Panc1 (cell line): ENCODE measurements around the gene FAM110A. TPM values are rescaled to one million over a fixed set of nuclear protein-coding genes. Genes with fewer than 3 reads are reported as not detected.

ENCODE experiments used
- ATAC-seq: fragments of 200-7000 bp; cut with Tn5 transposase; 2 replicates; pipeline ENCODE4 v1.9.1; 2020; ENCODE audit warnings: mild to moderate bottlenecking, moderate library complexity
- BruUV-seq: library from RNA; stranded (reverse); fragments of 400-500 nt; replicated peaks from 2 replicates; lab custom pipeline; 2021; lab: Mats Ljungman, UMichigan
- CTCF ChIA-PET: fragments of 300-600 bp; sonication (Branson Sonifier 250); formaldehyde crosslinking; loops from one replicate; lab custom pipeline; 2022; ENCODE audit warnings: antibody characterized with exemption; lab: Charles Lee
- POLR2A ChIA-PET: fragments of 300-600 bp; sonication (Branson Sonifier 250); formaldehyde crosslinking; loops from one replicate; lab custom pipeline; 2022; ENCODE audit warnings: antibody characterized with exemption; lab: Charles Lee
- DNase-seq: peaks from one replicate; pipeline ENCODE4 v3.0.0-alpha.2; 2010; ENCODE audit warnings: low read depth, low spot score
- H3K27ac ChIP-seq: 2 replicates; pipeline ENCODE4 v1.5.1; 2011; ENCODE audit warnings: mild to moderate bottlenecking, low read length, inconsistent platforms
- H3K27me3 ChIP-seq: fragments of 200-500 bp; sonication (Bioruptor generic); 2 replicates; pipeline ENCODE4 v1.6.0; 2014; ENCODE audit warnings: low read length, inconsistent platforms; ENCODE audit not compliant: control insufficient read depth, insufficient read depth
- H3K36me3 ChIP-seq: fragments of 200-500 bp; sonication (Bioruptor generic); 2 replicates; pipeline ENCODE4 v1.5.1; 2014; ENCODE audit warnings: inconsistent platforms, mild to moderate bottlenecking, low read length, moderate library complexity; ENCODE audit not compliant: control insufficient read depth, insufficient read depth
- H3K4me1 ChIP-seq: 2 replicates; pipeline ENCODE4 v1.5.1; 2011; ENCODE audit warnings: inconsistent platforms, mild to moderate bottlenecking, low read length, moderate library complexity; ENCODE audit not compliant: control insufficient read depth, insufficient read depth
- H3K4me3 ChIP-seq, 2 experiments: 2 replicates each; pipeline ENCODE4 v1.5.1; 2011 to 2012; ENCODE audit warnings: low read depth in 2 of 2, low read length in 2 of 2, mild to moderate bottlenecking in 2 of 2, inconsistent platforms in 1 of 2, moderate library complexity in 1 of 2
- H3K9me3 ChIP-seq: fragments of 200-500 bp; sonication (Bioruptor generic); 2 replicates; pipeline ENCODE4 v1.5.1; 2014; ENCODE audit warnings: low read depth, mild to moderate bottlenecking, inconsistent platforms, low read length, moderate library complexity; ENCODE audit not compliant: control insufficient read depth, insufficient read depth
- POLR2AphosphoS5 ChIP-seq: IDR thresholded peaks from 2 replicates; pipeline ENCODE4 v1.6.1; 2012; ENCODE audit warnings: mild to moderate bottlenecking, low read depth, low read length, moderate library complexity
- SIN3A ChIP-seq: IDR thresholded peaks from 2 replicates; pipeline ENCODE4 v1.6.1; 2012; ENCODE audit warnings: low read depth, mild to moderate bottlenecking, low read length, moderate library complexity, borderline replicate concordance; ENCODE audit not compliant: insufficient read depth
- TCF7L2 ChIP-seq: IDR thresholded peaks from 2 replicates; pipeline ENCODE4 v1.6.1; 2011; ENCODE audit warnings: mild to moderate bottlenecking, low read depth, low read length, inconsistent platforms
- in situ Hi-C: cut with HindIII; loops from 2 replicates; pipeline ENCODE4 v1.10.0; 2016; ENCODE audit warnings: low sequenced_read_pairs, low pct_unique_long_range_greater_than_20kb
- intact Hi-C: fragments of 100-400 bp; cut with micrococcal nuclease; formaldehyde crosslinking; loops from one replicate; pipeline ENCODE4 v1.10.0; 2022; ENCODE audit not compliant: unreplicated experiment
- total RNA-seq: library from RNA; stranded (reverse); gene quantifications from one replicate; pipeline ENCODE4 v1.2.1, GENCODE V29; 2021; ENCODE audit not compliant: unreplicated experiment
- TF ChIP-seq, protein P1 (sequence below): fragments of 450-650 bp; IDR thresholded peaks from 2 replicates; pipeline ENCODE4 v1.5.1; 2017; ENCODE audit warnings: mild to moderate bottlenecking
- TF ChIP-seq, protein P2 (sequence below), 2 experiments: IDR thresholded peaks; 2 replicates each; pipeline ENCODE4 v1.6.1; 2011 to 2012; ENCODE audit warnings: low read depth in 2 of 2, control low read depth in 1 of 2, low read length in 1 of 2, mild to moderate bottlenecking in 1 of 2, moderate library complexity in 1 of 2; ENCODE audit not compliant: insufficient read depth in 1 of 2

FAM110A gene
- total RNA-seq, 1 experiment from 2014 or later, result 7.8 TPM

DNA sequence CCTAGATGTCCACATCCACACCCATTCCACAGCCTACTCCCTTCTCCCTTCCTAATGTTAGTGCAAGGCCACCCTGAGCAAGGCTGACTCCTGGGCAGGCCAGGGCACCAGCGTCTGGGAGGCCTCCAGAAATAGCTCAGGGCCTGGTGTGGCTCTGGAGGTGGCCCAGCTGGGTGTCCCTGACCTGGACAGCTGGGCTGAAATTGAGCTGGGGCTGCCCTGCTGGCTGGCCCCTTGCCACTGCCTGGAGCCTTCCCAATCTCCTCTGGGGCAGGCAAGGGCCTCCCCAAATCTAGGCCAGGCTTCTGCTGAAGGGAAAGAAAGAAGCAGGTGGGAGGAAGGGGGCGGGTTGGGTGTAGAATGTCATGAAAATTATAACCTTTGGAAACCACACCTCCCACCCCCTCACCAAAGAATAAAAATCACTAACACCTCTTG is 2.1 kb downstream of the FAM110A start:
- TF ChIP-seq POLR2AphosphoS5, result no peak
- no peak for TF ChIP-seq SIN3A
- TF ChIP-seq, protein P1, sequence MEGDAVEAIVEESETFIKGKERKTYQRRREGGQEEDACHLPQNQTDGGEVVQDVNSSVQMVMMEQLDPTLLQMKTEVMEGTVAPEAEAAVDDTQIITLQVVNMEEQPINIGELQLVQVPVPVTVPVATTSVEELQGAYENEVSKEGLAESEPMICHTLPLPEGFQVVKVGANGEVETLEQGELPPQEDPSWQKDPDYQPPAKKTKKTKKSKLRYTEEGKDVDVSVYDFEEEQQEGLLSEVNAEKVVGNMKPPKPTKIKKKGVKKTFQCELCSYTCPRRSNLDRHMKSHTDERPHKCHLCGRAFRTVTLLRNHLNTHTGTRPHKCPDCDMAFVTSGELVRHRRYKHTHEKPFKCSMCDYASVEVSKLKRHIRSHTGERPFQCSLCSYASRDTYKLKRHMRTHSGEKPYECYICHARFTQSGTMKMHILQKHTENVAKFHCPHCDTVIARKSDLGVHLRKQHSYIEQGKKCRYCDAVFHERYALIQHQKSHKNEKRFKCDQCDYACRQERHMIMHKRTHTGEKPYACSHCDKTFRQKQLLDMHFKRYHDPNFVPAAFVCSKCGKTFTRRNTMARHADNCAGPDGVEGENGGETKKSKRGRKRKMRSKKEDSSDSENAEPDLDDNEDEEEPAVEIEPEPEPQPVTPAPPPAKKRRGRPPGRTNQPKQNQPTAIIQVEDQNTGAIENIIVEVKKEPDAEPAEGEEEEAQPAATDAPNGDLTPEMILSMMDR, result no peak
- TF ChIP-seq, protein P2, sequence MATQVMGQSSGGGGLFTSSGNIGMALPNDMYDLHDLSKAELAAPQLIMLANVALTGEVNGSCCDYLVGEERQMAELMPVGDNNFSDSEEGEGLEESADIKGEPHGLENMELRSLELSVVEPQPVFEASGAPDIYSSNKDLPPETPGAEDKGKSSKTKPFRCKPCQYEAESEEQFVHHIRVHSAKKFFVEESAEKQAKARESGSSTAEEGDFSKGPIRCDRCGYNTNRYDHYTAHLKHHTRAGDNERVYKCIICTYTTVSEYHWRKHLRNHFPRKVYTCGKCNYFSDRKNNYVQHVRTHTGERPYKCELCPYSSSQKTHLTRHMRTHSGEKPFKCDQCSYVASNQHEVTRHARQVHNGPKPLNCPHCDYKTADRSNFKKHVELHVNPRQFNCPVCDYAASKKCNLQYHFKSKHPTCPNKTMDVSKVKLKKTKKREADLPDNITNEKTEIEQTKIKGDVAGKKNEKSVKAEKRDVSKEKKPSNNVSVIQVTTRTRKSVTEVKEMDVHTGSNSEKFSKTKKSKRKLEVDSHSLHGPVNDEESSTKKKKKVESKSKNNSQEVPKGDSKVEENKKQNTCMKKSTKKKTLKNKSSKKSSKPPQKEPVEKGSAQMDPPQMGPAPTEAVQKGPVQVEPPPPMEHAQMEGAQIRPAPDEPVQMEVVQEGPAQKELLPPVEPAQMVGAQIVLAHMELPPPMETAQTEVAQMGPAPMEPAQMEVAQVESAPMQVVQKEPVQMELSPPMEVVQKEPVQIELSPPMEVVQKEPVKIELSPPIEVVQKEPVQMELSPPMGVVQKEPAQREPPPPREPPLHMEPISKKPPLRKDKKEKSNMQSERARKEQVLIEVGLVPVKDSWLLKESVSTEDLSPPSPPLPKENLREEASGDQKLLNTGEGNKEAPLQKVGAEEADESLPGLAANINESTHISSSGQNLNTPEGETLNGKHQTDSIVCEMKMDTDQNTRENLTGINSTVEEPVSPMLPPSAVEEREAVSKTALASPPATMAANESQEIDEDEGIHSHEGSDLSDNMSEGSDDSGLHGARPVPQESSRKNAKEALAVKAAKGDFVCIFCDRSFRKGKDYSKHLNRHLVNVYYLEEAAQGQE (IDR thresholded peaks at IDR 0.05; ENCODE audit: insufficient read depth in 1 of 2, low read depth in 2 of 2, low read length in 1 of 2), result no peak
- TF ChIP-seq TCF7L2, result no peak
- Histone ChIP-seq H3K9me3 (no peaks in the 10 kb centered on the region), H3K36me3 (no peaks in the 10 kb centered on the region; the same call in 1 of the 2 replicates), H3K27ac (no peak overlapping the region), H3K4me3 (no peak overlapping the region), H3K4me1 (peaks cover 12% of the 10 kb centered on the region), H3K27me3 (no peaks in the 10 kb centered on the region)
- DNase-seq (no peak), ATAC-seq (no peak)
- intact Hi-C loops (no loop called here), in situ Hi-C loops (no loop called here)
- no TSS peak for BruUV-seq
- CTCF ChIA-PET, result no interaction called here
- POLR2A ChIA-PET, result no interaction called here

DNA sequence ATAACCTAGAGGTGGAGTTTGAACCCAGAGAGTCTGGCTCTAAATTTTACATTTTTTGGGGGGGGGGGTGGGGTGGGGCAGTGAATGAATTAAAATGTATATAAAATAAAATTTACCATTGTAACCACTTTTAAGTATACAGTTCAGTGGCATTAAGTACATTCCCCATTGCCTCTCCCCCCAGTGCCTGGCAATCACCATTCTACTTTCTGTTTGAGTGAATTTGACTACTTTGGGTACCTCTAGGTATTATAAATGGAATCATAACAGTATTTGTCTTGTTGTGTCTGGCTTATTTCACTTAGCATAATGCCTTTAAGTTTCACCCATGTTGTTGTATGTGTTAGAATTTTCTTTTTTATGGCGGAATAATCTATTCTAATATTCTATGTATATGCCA is 2.7 kb downstream of the FAM110A start:
- no TSS peak for BruUV-seq
- TF ChIP-seq POLR2AphosphoS5 (no peak), SIN3A (no peak), TCF7L2 (no peak)
- TF ChIP-seq, protein P2 (IDR thresholded peaks at IDR 0.05; ENCODE audit: insufficient read depth in 1 of 2, low read depth in 2 of 2, low read length in 1 of 2), result no peak
- TF ChIP-seq, protein P1, result no peak

More for the DNA sequence above, 2.7 kb downstream of the FAM110A start:
- H3K4me1 ChIP-seq, result peaks cover 15% of the 10 kb centered on the region
- intact Hi-C loops (no loop called here), in situ Hi-C loops (no loop called here)
- ChIA-PET CTCF (no interaction called here), POLR2A (no interaction called here)
- no peaks in the 10 kb centered on the region; the same call in 1 of the 2 replicates for H3K36me3 ChIP-seq
- H3K4me3 ChIP-seq, result no peak overlapping the region
- H3K27me3 ChIP-seq, result no peaks in the 10 kb centered on the region
- ATAC-seq (no peak), DNase-seq (no peak)
- H3K27ac ChIP-seq, result no peak overlapping the region
- no peaks in the 10 kb centered on the region for H3K9me3 ChIP-seq
